Calu3 (cell line): ENCODE data around the gene AK5. TPM values are rescaled to one million over a fixed set of nuclear protein-coding genes. Genes with fewer than 3 reads are reported as not detected.

ENCODE experiments used
- BruUV-seq: library from RNA; stranded (reverse); fragments of 400-500 nt; replicated peaks from 2 replicates; lab custom pipeline; 2021; lab: Mats Ljungman, UMichigan
- CTCF ChIA-PET: fragments of 300-600 bp; sonication (Branson Sonifier 250); formaldehyde crosslinking; loops from one replicate; lab custom pipeline; 2022; ENCODE audit warnings: antibody characterized with exemption; lab: Charles Lee
- DNase-seq: peaks from one replicate; pipeline ENCODE4 v3.0.0; 2022
- H3K27ac Mint-ChIP-seq: one replicate; pipeline ENCODE4 v1.8.0; 2022; ENCODE audit warnings: mixed read lengths; ENCODE audit not compliant: unreplicated experiment
- H3K27me3 Mint-ChIP-seq: one replicate; pipeline ENCODE4 v1.8.0; 2022; ENCODE audit warnings: mixed read lengths; ENCODE audit not compliant: unreplicated experiment
- H3K36me3 Mint-ChIP-seq: one replicate; pipeline ENCODE4 v1.8.0; 2022; ENCODE audit warnings: mild to moderate bottlenecking, moderate library complexity, mixed read lengths; ENCODE audit not compliant: insufficient read depth, unreplicated experiment
- H3K4me1 Mint-ChIP-seq: one replicate; pipeline ENCODE4 v1.8.0; 2022; ENCODE audit warnings: mild to moderate bottlenecking, low read depth, mixed read lengths; ENCODE audit not compliant: unreplicated experiment
- H3K4me3 Mint-ChIP-seq: one replicate; pipeline ENCODE4 v1.8.0; 2022; ENCODE audit warnings: mild to moderate bottlenecking, low read depth, moderate library complexity, mixed read lengths; ENCODE audit not compliant: unreplicated experiment
- H3K9me3 Mint-ChIP-seq: one replicate; pipeline ENCODE4 v1.8.0; 2022; ENCODE audit warnings: low read depth, mixed read lengths; ENCODE audit not compliant: unreplicated experiment
- intact Hi-C: fragments of 100-400 bp; cut with micrococcal nuclease; formaldehyde crosslinking; loops from one replicate; pipeline ENCODE4 v1.10.0; 2022; ENCODE audit not compliant: unreplicated experiment
- total RNA-seq: library from RNA; stranded (reverse); gene quantifications from 2 replicates; pipeline ENCODE4 v1.2.3, GENCODE V29; 2022
- TF ChIP-seq, protein P1 (sequence below): fragments of 200-600 bp; IDR thresholded peaks from one replicate; pipeline ENCODE4 v1.8.0; 2022; ENCODE audit warnings: antibody characterized with exemption; ENCODE audit not compliant: unreplicated experiment

Gene AK5
- total RNA-seq, 1 experiment from 2014 or later: not detected

DNA sequence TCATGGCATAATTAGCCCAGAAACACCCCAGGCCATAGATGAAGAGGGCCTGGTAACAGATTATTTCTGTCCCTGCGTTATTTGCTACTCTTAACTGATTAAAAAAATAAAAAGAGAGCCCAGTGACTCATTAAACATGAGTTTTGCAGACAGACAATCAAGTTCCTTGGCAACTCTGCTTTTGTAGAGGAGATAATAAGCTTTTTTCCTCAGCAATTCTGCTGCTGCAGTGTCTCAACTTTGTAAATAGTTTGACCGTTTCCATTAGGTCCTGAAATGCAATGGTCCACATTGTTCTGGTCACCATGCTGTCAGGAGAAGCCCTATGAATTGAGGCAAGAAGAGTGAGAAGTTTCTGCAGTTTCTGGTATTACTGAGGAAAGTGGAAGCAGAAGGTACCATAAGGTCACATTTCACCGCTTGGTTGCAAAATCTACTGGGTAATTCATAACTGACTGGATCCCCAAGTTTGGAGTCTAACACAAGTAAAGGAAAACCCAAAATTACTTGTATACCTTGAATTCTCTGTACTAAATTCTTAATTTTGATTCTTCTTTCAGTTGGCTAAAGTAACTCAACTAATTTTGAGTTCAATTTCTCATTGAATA lies 261.1 kb downstream of the AK5 start:
- no peaks in the 10 kb centered on the region for H3K27me3 Mint-ChIP-seq
- H3K4me3 Mint-ChIP-seq: no peak overlapping the region
- peaks cover 15% of the 10 kb centered on the region for H3K4me1 Mint-ChIP-seq
- no peaks in the 10 kb centered on the region for H3K36me3 Mint-ChIP-seq
- H3K27ac Mint-ChIP-seq: no peak overlapping the region
- TF ChIP-seq, protein P1, sequence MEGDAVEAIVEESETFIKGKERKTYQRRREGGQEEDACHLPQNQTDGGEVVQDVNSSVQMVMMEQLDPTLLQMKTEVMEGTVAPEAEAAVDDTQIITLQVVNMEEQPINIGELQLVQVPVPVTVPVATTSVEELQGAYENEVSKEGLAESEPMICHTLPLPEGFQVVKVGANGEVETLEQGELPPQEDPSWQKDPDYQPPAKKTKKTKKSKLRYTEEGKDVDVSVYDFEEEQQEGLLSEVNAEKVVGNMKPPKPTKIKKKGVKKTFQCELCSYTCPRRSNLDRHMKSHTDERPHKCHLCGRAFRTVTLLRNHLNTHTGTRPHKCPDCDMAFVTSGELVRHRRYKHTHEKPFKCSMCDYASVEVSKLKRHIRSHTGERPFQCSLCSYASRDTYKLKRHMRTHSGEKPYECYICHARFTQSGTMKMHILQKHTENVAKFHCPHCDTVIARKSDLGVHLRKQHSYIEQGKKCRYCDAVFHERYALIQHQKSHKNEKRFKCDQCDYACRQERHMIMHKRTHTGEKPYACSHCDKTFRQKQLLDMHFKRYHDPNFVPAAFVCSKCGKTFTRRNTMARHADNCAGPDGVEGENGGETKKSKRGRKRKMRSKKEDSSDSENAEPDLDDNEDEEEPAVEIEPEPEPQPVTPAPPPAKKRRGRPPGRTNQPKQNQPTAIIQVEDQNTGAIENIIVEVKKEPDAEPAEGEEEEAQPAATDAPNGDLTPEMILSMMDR: no peak
- no TSS peak for BruUV-seq
- intact Hi-C loops: no loop called here
- no peaks in the 10 kb centered on the region for H3K9me3 Mint-ChIP-seq
- DNase-seq: no peak
- CTCF ChIA-PET: no interaction called here

DNA sequence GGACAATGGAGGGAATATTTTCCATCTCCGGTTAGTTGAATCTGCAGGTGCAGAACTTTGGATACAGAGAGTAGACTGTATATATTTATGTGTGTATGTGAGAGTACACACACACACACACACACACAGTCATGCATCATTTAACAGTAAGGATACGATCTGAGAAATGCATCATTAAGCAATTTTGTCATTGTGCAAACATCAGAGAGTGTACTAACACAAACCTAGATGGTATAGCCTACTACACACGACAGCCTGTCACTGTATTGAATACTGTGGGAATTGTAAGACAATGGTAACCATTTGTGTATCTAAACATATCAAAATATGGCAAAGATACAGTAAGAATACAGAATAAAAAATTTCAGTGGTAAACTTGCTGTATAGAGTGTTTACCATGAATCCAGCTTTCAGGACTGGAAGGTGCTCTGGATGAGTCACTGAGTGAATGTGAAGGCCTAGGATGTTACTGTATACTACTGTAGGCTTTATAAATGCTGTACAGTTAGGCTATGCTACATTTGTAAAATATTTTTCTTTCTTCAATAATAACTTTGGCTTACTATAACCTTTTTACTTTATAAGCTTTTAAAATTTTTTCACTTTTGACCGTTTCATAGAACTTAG lies 262.1 kb downstream of the AK5 start:
- TF ChIP-seq, protein P1: no peak
- Mint-ChIP-seq H3K4me1 (peaks cover 14% of the 10 kb centered on the region), H3K36me3 (no peaks in the 10 kb centered on the region), H3K9me3 (no peaks in the 10 kb centered on the region), H3K27ac (no peak overlapping the region), H3K4me3 (no peak overlapping the region), H3K27me3 (no peaks in the 10 kb centered on the region)
- no peak for DNase-seq
- CTCF ChIA-PET: no interaction called here
- BruUV-seq: no TSS peak
- intact Hi-C loops: no loop called here

DNA sequence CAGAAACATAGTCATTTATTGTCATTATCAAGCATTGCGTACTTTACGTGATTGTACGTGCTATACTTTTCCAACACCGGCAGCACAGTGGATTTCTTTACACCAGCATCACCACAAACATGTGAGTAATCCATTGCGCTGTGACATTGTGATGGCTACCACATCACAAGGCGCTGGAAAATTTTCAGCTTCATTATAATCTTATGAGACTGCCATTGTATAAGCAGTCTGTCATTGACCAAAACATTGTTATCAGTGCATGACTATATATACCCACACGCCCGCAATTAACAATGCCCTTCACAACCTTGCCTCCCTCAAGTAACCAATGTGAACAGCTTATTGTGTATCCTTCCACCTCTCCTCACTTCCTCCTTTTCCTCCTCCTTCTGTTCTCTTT lies 263.0 kb downstream of the AK5 start:
- H3K4me1 Mint-ChIP-seq: peaks cover 5% of the 10 kb centered on the region
- TF ChIP-seq, protein P1: no peak
- H3K27me3 Mint-ChIP-seq: no peaks in the 10 kb centered on the region
- no peaks in the 10 kb centered on the region for H3K36me3 Mint-ChIP-seq
- H3K4me3 Mint-ChIP-seq: no peak overlapping the region
- H3K27ac Mint-ChIP-seq: no peak overlapping the region
- CTCF ChIA-PET: no interaction called here
- no TSS peak for BruUV-seq
- DNase-seq: no peak
- H3K9me3 Mint-ChIP-seq: no peaks in the 10 kb centered on the region
- intact Hi-C loops: no loop called here

DNA sequence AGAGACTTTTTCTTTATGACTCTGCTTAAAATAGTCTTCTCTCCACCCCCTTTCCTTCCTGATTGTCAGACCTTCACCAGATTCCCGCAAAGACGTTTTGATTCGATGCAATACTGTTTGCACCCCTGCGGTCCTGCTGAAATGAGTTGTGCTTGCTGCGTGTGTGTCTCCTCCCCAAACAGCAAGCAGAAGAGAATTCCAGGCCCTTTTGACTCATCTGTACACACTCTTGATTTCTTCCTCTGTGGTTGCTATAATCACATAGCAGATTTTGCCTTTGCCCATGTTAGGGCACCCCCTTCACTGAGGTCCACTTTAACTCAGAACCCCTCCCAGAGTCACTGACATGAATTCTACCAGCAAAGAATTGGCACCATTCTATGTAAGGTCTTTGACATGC lies 264.2 kb downstream of the AK5 start:
- Mint-ChIP-seq H3K36me3 (no peaks in the 10 kb centered on the region), H3K4me3 (no peak overlapping the region), H3K4me1 (no peaks in the 10 kb centered on the region), H3K27ac (no peak overlapping the region), H3K9me3 (no peaks in the 10 kb centered on the region), H3K27me3 (no peaks in the 10 kb centered on the region)
- TF ChIP-seq, protein P1: no peak
- no peak for DNase-seq
- CTCF ChIA-PET: no interaction called here
- no TSS peak for BruUV-seq
- intact Hi-C loops: no loop called here
